Neural cell (in vitro differentiated cells): ENCODE data around the gene AFG1L.

Experiments used
- RAD21 ChIP-seq: fragments of 450-650 bp; conservative IDR thresholded peaks from 2 replicates; pipeline ENCODE4 v1.6.1; 2014; ENCODE audit warnings: antibody characterized with exemption, mild to moderate bottlenecking, moderate library complexity
- TAF1 ChIP-seq: IDR thresholded peaks from 2 replicates; pipeline ENCODE4 v1.6.1; 2012; ENCODE audit warnings: low read depth
- TF ChIP-seq, protein P1 (sequence below): fragments of 450-650 bp; IDR thresholded peaks from 2 replicates; pipeline ENCODE4 v1.5.1; 2014; ENCODE audit warnings: antibody characterized with exemption, mild to moderate bottlenecking, moderate library complexity; ENCODE audit not compliant: poor library complexity, severe bottlenecking

DNA sequence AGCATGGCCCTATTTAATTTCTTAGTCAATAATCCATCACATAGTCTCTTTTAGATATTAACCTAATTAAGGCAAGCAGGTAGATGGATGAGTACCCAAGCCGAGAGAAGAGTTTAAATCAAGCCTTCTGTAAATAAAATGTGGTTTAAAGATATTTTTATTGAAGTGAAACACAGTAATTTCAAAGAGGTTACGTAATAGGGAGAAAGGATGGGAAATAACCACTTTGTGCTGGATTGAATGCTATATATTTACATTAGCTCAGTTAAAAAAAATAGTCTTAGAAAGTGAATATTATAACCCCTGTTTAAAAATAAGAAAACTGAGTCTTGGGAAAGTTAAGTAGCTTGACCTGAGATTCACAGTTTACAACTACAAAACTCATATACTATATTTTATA lies 228.8 kb downstream of the AFG1L start:
- no peak for TF ChIP-seq RAD21
- no peak for TF ChIP-seq TAF1
- TF ChIP-seq, protein P1, sequence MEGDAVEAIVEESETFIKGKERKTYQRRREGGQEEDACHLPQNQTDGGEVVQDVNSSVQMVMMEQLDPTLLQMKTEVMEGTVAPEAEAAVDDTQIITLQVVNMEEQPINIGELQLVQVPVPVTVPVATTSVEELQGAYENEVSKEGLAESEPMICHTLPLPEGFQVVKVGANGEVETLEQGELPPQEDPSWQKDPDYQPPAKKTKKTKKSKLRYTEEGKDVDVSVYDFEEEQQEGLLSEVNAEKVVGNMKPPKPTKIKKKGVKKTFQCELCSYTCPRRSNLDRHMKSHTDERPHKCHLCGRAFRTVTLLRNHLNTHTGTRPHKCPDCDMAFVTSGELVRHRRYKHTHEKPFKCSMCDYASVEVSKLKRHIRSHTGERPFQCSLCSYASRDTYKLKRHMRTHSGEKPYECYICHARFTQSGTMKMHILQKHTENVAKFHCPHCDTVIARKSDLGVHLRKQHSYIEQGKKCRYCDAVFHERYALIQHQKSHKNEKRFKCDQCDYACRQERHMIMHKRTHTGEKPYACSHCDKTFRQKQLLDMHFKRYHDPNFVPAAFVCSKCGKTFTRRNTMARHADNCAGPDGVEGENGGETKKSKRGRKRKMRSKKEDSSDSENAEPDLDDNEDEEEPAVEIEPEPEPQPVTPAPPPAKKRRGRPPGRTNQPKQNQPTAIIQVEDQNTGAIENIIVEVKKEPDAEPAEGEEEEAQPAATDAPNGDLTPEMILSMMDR, result no peak
